GM18505 (cell line): ENCODE data around the gene DLG1.

ENCODE experiments used
- ATAC-seq: cut with Tn5 transposase; IDR thresholded peaks from one replicate; pipeline ENCODE4 v1.9.1; 2021; ENCODE audit not compliant: unreplicated experiment
- POLR2A ChIP-seq: IDR thresholded peaks from 4 replicates; pipeline ENCODE4 v1.6.1; 2011; ENCODE audit warnings: borderline replicate concordance; ENCODE audit not compliant: insufficient read depth, insufficient read length; ENCODE audit errors: extremely low read depth

Gene DLG1

DNA sequence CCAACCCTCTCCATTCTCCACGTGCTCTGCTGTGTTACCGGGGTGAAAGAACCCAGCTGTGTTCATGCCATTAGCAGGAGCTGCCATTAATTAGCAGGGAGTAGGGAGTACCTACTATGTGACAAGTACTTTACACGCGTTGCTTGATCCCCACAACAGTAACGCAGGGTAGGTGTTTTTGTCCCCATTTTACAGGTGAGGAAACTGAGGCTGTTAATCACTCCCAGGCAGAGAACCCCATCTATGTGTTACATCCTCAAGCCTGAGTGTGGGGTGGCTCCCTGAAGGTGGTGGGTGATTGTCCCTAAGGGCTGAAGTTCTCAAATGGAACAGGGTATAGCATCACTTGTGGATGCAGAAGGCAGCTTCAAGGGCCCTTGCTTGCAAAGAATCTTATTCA is 291.6 kb downstream of the DLG1 start:
- TF ChIP-seq POLR2A: no peak
- ATAC-seq: no peak

DNA sequence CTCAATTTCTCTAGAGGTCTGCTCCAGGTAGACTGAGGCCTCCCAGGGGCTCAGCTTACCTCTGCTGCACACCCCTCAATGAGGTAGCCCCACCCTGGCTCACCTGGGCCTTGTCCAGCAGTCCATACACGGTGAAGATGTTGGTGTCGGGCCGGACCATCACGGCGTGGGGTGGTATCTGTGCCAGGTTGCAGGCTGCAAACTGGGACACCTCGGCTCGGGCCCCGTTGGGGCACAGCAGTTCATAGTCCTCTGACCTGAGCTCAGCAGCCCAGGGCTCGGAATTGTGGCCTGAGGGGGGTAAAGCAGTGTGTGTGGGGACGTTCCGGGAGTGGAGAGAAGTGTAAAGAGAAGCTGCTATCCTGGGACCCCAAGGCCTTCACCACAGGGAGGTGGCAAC is 292.0 kb downstream of the DLG1 start:
- no peak for ATAC-seq
- TF ChIP-seq POLR2A: no peak

DNA sequence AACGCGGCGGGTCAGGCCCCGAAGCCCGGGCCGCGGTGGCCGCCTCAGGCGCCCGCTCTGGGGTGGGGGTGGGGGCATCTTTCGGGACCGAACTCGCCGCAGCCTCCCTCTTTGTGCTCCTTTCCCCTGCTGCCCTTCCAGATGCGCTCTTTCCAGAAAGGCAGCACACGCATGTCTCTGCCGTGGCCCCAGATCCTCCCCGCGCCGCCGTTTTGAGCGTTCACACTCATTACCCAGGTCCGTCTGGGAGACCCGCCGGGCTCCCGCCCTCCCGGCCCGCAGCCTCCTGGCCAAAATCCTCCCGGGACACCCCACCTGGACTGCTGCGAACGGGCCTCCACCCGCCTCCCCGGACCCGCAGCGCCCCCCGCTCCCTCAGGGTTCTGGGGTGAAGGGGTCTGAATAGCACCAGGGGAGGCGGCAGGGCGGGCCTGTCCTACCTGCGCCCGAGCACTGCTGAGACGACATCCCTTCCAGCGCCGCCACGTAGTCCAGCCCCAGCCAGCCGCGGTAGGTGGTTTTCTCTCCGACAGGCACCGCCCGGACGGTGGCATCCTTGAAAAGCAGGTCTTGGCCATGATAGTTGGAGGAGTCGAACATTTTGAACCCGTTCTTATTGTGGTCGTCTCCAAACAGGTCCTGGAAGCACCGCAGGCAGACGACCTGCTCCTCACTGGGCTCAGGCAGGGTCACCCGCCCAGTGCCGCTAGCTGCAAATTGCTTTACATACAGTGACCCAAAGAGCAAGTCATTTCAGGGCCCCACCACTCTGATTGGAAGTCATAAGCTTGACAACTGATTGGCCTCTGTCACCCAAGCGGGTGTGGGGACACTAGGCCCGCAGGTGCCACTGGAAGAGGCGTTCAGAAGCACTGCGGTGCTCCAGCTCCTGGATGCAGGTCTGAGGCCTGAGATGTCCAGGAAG is 294.7 kb downstream of the DLG1 start:
- peak; percentile 9 for ATAC-seq

DNA sequence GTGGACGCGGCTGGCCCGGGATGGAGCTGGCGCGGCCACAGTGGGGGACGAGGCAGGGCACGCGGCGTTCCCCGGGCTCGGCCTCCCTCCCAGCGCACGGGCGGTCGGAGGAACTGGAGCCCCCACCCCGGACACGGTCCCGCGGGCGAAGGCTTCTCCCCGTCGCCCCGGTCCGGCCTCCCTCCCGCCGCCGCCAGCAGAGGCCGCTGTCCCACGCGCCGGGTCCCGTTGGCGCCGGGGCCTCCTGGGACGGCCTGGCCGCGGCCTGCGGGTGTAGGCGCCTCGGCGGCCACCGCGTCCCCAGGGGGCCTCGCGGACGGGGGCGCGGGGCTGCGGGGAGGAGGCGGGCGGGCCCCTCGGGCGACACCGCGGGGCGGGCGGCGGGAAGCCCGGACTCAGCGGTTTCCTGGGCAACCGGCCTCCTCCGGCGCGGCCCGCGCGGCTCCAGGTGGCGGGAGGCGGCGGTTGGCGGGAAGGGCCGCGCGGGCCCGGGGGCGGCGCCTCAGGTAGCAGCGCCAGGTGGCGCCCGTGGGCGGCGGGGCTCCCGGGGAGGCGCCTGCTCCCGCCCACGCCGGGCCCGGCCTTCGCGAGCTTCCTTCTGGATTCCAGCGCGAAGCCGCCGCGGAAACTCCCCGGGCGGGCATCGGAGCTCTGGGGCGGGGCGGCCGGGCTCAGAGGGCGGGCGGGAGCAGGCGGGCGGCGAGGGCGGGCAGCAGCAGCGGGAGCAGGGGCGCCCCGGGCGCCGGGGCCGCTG is 295.5 kb downstream of the DLG1 start:
- peak; percentile 76 for ATAC-seq
- peak; percentile 25 for TF ChIP-seq POLR2A

More for the DNA sequence above, 294.7 kb downstream of the DLG1 start:
- TF ChIP-seq POLR2A: no peak

DNA sequence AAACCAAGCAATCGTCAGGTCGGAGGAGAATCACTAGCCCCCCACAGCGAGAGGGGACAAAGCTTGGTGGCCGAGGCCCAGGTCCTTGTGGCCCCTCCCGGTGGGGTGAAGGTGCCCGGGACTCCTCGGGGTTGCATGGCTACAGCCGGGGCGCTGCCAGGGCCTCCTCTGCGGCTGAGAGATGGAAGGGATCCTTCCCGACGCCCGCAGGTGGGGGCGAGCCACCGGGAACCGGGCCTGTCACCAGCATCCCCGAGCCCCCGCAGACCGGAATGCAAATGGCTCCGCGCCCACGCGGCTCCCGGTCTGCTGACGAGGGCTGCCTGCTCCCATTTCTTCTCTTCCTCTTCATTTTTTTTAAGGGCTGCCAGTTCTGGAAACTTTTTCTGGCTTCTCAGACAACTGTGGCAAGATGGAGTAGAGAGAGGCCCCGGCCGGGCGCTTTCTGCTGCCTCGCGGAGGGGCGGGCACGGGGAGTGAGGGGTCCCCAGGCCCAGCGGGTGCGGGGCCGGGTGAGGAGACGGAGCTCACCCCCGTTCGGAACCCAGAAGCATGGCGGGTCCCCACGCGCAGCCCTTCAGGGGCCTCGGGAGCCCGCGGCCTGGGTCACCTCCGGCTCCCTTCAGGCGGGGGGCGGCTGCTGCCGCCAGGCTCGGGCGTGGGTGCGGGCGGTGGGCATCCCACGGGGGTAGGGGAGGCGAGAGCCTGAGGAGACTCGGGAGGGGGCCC is 296.3 kb downstream of the DLG1 start:
- no peak for ATAC-seq
- TF ChIP-seq POLR2A: no peak

DNA sequence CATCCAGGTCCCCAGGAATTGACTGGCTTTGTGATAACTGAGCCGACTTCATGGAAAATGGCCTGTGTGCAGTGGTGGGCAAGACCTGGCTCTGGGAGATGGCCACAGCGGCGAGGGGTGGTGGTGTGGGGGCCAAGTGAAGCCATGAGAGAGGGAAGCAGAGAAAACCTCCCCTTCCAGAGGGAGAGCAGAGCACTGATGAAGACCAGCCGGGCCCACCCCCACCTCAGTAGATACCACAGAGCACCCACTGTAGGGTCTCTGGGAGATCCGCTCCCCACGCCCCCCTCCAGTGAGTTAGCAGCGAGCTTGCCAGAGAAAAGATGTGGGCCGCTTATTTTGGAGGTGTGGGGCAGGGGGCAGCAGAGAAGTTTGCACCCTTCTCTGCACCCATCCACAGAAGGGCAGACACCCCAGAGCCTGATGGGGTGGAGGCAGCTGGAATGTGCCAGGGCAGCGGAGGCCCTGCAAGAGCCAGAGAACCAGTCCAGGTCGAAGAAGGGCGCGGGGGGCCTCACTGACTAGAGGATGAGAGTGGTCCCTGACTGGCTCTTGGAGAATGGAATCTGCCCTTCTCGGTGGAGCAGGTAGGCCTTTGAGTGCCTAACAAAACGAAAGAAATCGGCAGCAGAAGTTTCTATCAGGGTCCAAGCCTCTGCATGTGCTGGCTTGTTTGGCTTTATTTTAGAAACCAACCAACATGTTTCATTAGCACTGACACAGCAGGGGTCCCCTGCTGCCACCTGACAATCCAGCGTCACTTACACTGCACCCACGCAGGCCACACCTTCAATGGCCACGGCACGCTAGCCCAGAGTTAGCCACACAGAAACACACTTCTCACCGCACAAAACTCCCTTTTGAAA is 297.1 kb downstream of the DLG1 start:
- ATAC-seq: no peak

DNA sequence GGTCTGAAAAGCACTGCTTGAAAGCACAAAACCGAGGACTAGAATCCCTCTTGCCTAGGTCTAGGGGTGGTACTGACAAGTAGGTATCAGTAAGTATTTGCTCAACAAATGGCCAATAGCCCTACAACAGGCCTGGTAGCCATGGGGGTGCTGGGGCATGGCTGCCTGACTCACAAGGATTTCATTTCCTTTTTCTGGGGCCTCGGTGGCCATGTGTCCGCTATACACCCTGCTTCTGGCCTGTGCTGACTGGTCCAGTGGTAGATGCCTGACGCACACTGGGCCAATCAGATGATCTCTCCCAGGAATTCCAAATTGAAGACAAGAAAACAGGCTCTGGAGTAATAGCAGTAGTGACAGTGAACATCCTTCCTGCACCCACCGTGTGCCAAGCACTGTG is 298.2 kb downstream of the DLG1 start:
- no peak for TF ChIP-seq POLR2A
- no peak for ATAC-seq

More for the DNA sequence above, 297.1 kb downstream of the DLG1 start:
- TF ChIP-seq POLR2A: no peak

DNA sequence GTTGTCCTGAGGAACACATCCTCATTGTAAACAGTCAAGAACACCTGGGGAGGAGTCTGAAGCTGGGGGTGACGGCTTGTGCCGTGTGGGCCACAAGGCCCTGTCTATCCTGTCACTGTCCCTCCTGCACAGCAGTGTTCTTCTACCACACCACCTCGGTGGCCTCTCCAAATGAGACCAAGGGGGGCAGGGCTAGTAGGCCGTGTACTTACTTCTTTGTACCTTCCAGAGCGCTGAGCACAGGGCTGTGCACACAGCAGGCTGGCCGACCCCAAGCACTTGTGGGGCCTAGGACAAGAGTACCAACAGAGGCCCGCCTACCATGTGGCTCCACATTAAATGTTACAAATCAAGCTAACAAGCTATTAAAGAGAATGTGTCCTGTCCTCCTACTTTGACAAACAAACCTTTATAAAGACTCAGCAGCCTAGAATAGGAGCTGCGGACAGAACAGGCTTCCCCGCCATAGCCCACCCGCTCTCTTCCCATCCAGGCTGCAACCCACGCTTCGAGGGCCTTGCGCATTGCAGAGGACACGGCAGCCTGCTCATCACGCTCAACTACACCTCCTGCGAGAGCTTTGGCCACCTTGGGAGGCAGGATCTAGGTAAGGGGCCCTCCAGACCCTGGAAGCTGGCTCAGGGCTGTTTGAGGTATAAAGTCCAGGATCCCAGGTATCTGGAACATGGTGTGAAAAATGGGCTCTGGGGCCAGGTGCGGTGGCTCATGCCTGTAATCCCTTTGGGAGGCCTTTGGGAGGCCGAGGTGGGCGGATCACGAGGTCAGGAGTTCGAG is 299.2 kb downstream of the DLG1 start:
- ATAC-seq: no peak
- no peak for TF ChIP-seq POLR2A

DNA sequence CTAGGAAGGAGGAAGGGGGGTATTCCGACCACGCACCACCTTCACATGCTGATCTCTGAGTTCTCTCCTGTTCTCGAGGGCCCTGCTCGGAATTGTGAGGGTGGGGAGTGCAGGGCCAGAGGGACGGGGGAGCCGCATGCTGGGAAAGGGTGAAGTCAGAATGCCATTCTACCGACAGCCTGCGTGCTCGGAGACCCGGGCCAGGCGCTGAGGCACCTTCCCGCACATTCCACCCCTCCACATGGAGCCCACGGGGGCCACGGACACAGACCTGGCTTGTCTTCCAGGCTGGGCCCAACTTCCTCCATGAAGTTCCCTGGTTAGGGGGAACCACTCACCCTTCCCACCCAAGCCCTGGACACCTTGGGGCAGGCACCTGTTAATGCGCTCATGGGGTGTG is 301.1 kb downstream of the DLG1 start:
- TF ChIP-seq POLR2A: no peak
- ATAC-seq: no peak

DNA sequence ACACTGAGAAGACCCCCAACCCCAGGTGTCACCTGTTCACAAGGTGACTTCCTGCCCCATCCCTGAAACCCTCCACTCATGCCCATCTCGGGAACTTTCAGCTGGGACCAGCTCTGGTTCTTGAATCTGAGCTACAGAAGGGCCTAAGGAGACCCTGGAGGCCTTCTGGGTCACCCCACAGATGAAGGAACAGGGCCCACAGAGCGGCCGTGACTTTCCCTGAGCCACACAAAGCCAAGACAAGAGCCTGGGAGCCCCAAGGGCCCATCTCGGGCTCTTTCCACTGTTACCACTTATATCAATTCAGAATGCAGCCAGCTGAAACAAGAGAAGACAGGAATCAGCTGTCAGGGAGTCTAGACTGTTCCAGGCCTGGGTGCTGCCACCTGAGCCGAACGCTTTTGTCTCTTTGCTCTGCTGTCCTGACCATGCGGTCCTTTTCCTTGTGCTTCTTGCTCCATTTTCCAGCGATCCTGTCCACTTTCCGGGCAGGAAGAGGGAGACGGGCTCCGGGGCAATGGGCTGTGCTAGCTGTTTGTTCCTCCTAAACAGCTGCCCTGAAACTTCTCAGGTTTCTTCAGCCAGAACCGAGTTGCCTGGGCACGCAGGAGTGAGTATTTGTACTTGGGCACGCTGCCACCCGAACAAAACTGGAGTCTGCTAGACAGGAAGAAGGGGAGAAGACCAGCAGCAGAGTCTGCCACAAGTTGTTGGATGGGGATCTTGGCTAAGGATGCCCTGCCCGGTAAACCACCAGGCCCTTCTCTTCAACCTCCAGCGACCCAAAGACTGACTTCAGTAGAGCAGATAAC is 301.8 kb downstream of the DLG1 start:
- TF ChIP-seq POLR2A: no peak
- no peak for ATAC-seq
